Liver (tissue), 9 donors: ENCODE measurements around the gene EPM2A. TPM values are rescaled to one million over a fixed set of nuclear protein-coding genes. Genes with fewer than 3 reads are reported as not detected.

Experiments used
- DNase-seq: peaks from one replicate; pipeline ENCODE4 v3.0.0-alpha.2; 2017; ENCODE audit warnings: low spot score
- H3K27ac ChIP-seq, 2 donors: one replicate each; pipeline ENCODE4 v1.7.0; 2013; ENCODE audit warnings: inconsistent platforms in 2 of 2, low read length in 2 of 2, control low read depth in 1 of 2, low read depth in 1 of 2, mild to moderate bottlenecking in 1 of 2
- H3K27me3 ChIP-seq, 4 donors: one replicate each; pipeline versions ENCODE4 v1.6.1 to v1.7.0; 2013; ENCODE audit warnings: low read length in 3 of 4, inconsistent platforms in 1 of 4, mild to moderate bottlenecking in 1 of 4, moderate library complexity in 1 of 4; ENCODE audit not compliant: control insufficient read depth in 4 of 4, insufficient read depth in 4 of 4
- H3K36me3 ChIP-seq, 4 donors: one replicate each; pipeline versions ENCODE4 v1.6.1 to v1.7.0; 2013; ENCODE audit warnings: low read length in 3 of 4, mild to moderate bottlenecking in 3 of 4, low read depth in 1 of 4, moderate library complexity in 1 of 4; ENCODE audit not compliant: control insufficient read depth in 4 of 4, insufficient read depth in 3 of 4
- H3K4me1 ChIP-seq, 4 donors: one replicate each; pipeline versions ENCODE4 v1.6.1 to v1.7.0; 2013; ENCODE audit warnings: low read length in 3 of 4, mild to moderate bottlenecking in 3 of 4, moderate library complexity in 1 of 4; ENCODE audit not compliant: control insufficient read depth in 4 of 4, insufficient read depth in 4 of 4
- H3K4me3 ChIP-seq, 3 donors: one replicate each; pipeline versions ENCODE4 v1.6.1 to v1.7.0; 2013; ENCODE audit warnings: low read length in 3 of 3, control low read depth in 1 of 3, low read depth in 1 of 3, mild to moderate bottlenecking in 1 of 3
- H3K9ac ChIP-seq, 2 donors: one replicate each; pipeline ENCODE4 v1.7.0; 2013; ENCODE audit warnings: low read length in 2 of 2, mild to moderate bottlenecking in 2 of 2, moderate library complexity in 2 of 2, control low read depth in 1 of 2, low read depth in 1 of 2
- H3K9me3 ChIP-seq, 4 donors: one replicate each; pipeline versions ENCODE4 v1.6.1 to v1.7.0; 2013; ENCODE audit warnings: low read length in 3 of 4; ENCODE audit not compliant: control insufficient read depth in 4 of 4
- EGR1 ChIP-seq, 2 donors: IDR thresholded peaks; 2 replicates each; pipeline ENCODE4 v1.6.1; 2016 to 2018; ENCODE audit warnings: antibody characterized with exemption in 2 of 2, low read depth in 2 of 2
- FOXA1 ChIP-seq: IDR thresholded peaks from 2 replicates; pipeline ENCODE4 v1.6.1; 2016; ENCODE audit warnings: antibody characterized with exemption
- FOXA2 ChIP-seq: IDR thresholded peaks from 2 replicates; pipeline ENCODE4 v1.6.1; 2016; ENCODE audit warnings: antibody characterized with exemption
- GABPA ChIP-seq, 2 donors: IDR thresholded peaks in 1 of 2; conservative IDR thresholded peaks in 1 of 2; 2 replicates each; pipeline ENCODE4 v1.6.1; 2016; ENCODE audit warnings: antibody characterized with exemption in 2 of 2, mild to moderate bottlenecking in 1 of 2, moderate library complexity in 1 of 2
- HNF4A ChIP-seq, 2 donors: conservative IDR thresholded peaks; 2 replicates each; pipeline ENCODE4 v1.6.1; 2016; ENCODE audit warnings: antibody characterized with exemption in 2 of 2, mild to moderate bottlenecking in 2 of 2
- HNF4G ChIP-seq: IDR thresholded peaks from 2 replicates; pipeline ENCODE4 v1.6.1; 2016; ENCODE audit warnings: antibody characterized with exemption
- JUND ChIP-seq, 2 donors: IDR thresholded peaks; 2 replicates each; pipeline ENCODE4 v1.6.1; 2016; ENCODE audit warnings: antibody characterized with exemption in 2 of 2
- NR2F2 ChIP-seq: IDR thresholded peaks from 2 replicates; pipeline ENCODE4 v1.6.1; 2016; ENCODE audit warnings: antibody characterized with exemption
- RAD21 ChIP-seq, 2 donors: IDR thresholded peaks; 2 replicates each; pipeline ENCODE4 v1.6.1; 2016; ENCODE audit warnings: antibody characterized with exemption in 2 of 2, mild to moderate bottlenecking in 2 of 2
- RXRA ChIP-seq, 2 donors: IDR thresholded peaks; 2 replicates each; pipeline ENCODE4 v1.6.1; 2017 to 2018; ENCODE audit warnings: antibody characterized with exemption in 2 of 2, mild to moderate bottlenecking in 1 of 2
- SP1 ChIP-seq: IDR thresholded peaks from 2 replicates; pipeline ENCODE4 v1.6.1; 2018; ENCODE audit warnings: antibody characterized with exemption, mild to moderate bottlenecking
- TAF1 ChIP-seq: conservative IDR thresholded peaks from 2 replicates; pipeline ENCODE4 v1.6.1; 2016; ENCODE audit warnings: antibody characterized with exemption, mild to moderate bottlenecking
- YY1 ChIP-seq: IDR thresholded peaks from 2 replicates; pipeline ENCODE4 v1.6.1; 2016; ENCODE audit warnings: antibody characterized with exemption, mild to moderate bottlenecking
- WGBS: extraction: QIAGEN DNeasy Blood & Tissue Kit; methylation state at CpG from one replicate; pipeline ENCODE4 v1.1.7; 2013; 5-methylcytosine and 5-hydroxymethylcytosine counted together
- polyA plus RNA-seq, 2 donors: library from polyadenylated mRNA; stranded (reverse) in 1 of 2; unstranded in 1 of 2; fragments of 200-250 nt in 1 of 2; fragments of >200 nt in 1 of 2; fragmentation: Nextera tagmentation in 1 of 2; extraction: Ambion mirVana in 1 of 2; gene quantifications; one replicate each; pipeline versions ENCODE4 v1.2.1 to v1.2.3, GENCODE V29; 2013 to 2015
- total RNA-seq, 2 donors: library from RNA; depleted of rRNA; stranded (reverse); fragments of >200 nt; gene quantifications; one replicate each; pipeline ENCODE4 v1.2.3, GENCODE V29; 2014
- TF ChIP-seq, protein P1 (sequence below): IDR thresholded peaks from 2 replicates; pipeline ENCODE4 v1.6.1; 2016; ENCODE audit warnings: antibody characterized with exemption
- TF ChIP-seq, protein P2 (sequence below): IDR thresholded peaks from 2 replicates; pipeline ENCODE4 v1.6.1; 2016; ENCODE audit warnings: antibody characterized with exemption
- TF ChIP-seq, protein P3 (sequence below): IDR thresholded peaks from 2 replicates; pipeline ENCODE4 v1.6.1; 2016; ENCODE audit warnings: antibody characterized with exemption
- TF ChIP-seq, protein P4 (sequence below): IDR thresholded peaks from 2 replicates; pipeline ENCODE4 v1.6.1; 2016; ENCODE audit warnings: antibody characterized with exemption, mild to moderate bottlenecking
- TF ChIP-seq, protein P5 (sequence below): fragments of 150-350 bp; IDR thresholded peaks from 2 replicates; pipeline ENCODE4 v1.5.1; 2017; ENCODE audit warnings: improper control_type of control experiment, low read depth, low read length; ENCODE audit not compliant: missing input control
- donor health status: healthy.
- donor health status: healthy.
- donor health status: healthy.
- donor health status: healthy.
- donor health status: healthy.

EPM2A gene
- total and polyA plus RNA-seq, 4 donors: 3.7 to 13.0 (median 5.1) TPM

DNA sequence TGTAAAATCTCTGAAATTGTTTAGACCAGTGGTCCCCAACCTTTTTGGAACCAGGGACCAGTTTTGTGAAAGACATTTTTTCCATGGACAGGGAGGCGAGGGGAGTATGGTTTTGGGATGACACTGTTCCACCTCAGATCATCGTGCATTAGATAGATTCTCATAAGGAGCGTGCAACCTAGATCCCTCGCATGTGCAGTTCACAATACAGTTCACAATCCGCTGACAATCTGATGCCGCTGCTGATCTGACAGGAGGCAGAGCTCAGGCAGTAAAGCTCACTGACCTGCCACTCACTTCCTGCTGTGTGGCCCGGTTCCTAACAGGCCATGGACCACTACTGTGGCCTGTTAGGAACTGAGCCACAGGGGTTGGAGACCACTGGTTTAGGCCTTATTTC, 115.2 kb downstream of the EPM2A start:
- no peak overlapping the region for H3K27ac ChIP-seq
- H3K27me3 ChIP-seq: no peaks in the 10 kb centered on the region
- DNase-seq: no peak
- no peaks in the 10 kb centered on the region for H3K36me3 ChIP-seq
- H3K9me3 ChIP-seq: no peaks in the 10 kb centered on the region
- 93% methylated on average over 7 of the region's 7 CpGs for WGBS
- no peak for TF ChIP-seq SP1
- TF ChIP-seq NR2F2: no peak
- TF ChIP-seq YY1: no peak
- TF ChIP-seq JUND (IDR thresholded peaks at IDR 0.05): no peak
- TF ChIP-seq, protein P1, sequence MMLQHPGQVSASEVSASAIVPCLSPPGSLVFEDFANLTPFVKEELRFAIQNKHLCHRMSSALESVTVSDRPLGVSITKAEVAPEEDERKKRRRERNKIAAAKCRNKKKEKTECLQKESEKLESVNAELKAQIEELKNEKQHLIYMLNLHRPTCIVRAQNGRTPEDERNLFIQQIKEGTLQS: no peak
- TF ChIP-seq FOXA1: no peak
- H3K4me1 ChIP-seq: no peaks in the 10 kb centered on the region
- no peak overlapping the region for H3K9ac ChIP-seq
- no peak overlapping the region for H3K4me3 ChIP-seq

DNA sequence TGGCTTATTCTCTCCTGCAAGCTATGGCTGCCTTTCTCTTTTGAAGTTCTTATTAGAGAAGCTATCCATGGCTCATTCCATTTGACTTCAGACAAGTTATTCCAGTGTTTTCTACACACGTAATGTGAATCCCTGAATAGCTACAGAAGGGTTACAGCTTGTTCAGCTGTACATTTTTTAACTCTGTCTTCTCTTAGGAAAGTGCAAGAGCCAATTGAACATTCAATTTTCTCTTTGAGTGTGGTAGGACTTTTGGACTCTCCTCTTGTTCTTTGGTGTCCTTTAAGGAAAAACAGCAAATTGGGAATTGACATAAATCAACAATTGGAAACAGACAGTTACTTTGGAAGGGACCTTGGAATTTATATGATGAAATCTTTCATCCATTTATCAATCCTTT, 125.8 kb downstream of the EPM2A start:
- H3K27me3 ChIP-seq: no peaks in the 10 kb centered on the region
- 87% methylated on average over 1 of the region's 1 CpG for WGBS
- no peak overlapping the region for H3K9ac ChIP-seq
- H3K36me3 ChIP-seq: no peaks in the 10 kb centered on the region
- H3K9me3 ChIP-seq: no peaks in the 10 kb centered on the region
- TF ChIP-seq RAD21 (IDR thresholded peaks at IDR 0.05) (no peak), NR2F2 (no peak), GABPA (IDR thresholded peaks at IDR 0.05 in 1 of 2, conservative IDR thresholded peaks at IDR 0.05 in 1 of 2) (no peak), TAF1 (no peak), YY1 (no peak), FOXA1 (no peak), FOXA2 (no peak), SP1 (no peak), JUND (IDR thresholded peaks at IDR 0.05) (no peak), HNF4G (no peak), EGR1 (IDR thresholded peaks at IDR 0.05; ENCODE audit: low read depth in 2 of 2) (no peak), RXRA (IDR thresholded peaks at IDR 0.05) (no peak), HNF4A (conservative IDR thresholded peaks at IDR 0.05) (no peak)
- TF ChIP-seq, protein P2, sequence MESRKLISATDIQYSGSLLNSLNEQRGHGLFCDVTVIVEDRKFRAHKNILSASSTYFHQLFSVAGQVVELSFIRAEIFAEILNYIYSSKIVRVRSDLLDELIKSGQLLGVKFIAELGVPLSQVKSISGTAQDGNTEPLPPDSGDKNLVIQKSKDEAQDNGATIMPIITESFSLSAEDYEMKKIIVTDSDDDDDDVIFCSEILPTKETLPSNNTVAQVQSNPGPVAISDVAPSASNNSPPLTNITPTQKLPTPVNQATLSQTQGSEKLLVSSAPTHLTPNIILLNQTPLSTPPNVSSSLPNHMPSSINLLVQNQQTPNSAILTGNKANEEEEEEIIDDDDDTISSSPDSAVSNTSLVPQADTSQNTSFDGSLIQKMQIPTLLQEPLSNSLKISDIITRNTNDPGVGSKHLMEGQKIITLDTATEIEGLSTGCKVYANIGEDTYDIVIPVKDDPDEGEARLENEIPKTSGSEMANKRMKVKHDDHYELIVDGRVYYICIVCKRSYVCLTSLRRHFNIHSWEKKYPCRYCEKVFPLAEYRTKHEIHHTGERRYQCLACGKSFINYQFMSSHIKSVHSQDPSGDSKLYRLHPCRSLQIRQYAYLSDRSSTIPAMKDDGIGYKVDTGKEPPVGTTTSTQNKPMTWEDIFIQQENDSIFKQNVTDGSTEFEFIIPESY: no peak
- TF ChIP-seq, protein P3, sequence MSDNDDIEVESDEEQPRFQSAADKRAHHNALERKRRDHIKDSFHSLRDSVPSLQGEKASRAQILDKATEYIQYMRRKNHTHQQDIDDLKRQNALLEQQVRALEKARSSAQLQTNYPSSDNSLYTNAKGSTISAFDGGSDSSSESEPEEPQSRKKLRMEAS: no peak
- TF ChIP-seq, protein P4, sequence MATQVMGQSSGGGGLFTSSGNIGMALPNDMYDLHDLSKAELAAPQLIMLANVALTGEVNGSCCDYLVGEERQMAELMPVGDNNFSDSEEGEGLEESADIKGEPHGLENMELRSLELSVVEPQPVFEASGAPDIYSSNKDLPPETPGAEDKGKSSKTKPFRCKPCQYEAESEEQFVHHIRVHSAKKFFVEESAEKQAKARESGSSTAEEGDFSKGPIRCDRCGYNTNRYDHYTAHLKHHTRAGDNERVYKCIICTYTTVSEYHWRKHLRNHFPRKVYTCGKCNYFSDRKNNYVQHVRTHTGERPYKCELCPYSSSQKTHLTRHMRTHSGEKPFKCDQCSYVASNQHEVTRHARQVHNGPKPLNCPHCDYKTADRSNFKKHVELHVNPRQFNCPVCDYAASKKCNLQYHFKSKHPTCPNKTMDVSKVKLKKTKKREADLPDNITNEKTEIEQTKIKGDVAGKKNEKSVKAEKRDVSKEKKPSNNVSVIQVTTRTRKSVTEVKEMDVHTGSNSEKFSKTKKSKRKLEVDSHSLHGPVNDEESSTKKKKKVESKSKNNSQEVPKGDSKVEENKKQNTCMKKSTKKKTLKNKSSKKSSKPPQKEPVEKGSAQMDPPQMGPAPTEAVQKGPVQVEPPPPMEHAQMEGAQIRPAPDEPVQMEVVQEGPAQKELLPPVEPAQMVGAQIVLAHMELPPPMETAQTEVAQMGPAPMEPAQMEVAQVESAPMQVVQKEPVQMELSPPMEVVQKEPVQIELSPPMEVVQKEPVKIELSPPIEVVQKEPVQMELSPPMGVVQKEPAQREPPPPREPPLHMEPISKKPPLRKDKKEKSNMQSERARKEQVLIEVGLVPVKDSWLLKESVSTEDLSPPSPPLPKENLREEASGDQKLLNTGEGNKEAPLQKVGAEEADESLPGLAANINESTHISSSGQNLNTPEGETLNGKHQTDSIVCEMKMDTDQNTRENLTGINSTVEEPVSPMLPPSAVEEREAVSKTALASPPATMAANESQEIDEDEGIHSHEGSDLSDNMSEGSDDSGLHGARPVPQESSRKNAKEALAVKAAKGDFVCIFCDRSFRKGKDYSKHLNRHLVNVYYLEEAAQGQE: no peak
- TF ChIP-seq, protein P1: no peak
- TF ChIP-seq, protein P5, sequence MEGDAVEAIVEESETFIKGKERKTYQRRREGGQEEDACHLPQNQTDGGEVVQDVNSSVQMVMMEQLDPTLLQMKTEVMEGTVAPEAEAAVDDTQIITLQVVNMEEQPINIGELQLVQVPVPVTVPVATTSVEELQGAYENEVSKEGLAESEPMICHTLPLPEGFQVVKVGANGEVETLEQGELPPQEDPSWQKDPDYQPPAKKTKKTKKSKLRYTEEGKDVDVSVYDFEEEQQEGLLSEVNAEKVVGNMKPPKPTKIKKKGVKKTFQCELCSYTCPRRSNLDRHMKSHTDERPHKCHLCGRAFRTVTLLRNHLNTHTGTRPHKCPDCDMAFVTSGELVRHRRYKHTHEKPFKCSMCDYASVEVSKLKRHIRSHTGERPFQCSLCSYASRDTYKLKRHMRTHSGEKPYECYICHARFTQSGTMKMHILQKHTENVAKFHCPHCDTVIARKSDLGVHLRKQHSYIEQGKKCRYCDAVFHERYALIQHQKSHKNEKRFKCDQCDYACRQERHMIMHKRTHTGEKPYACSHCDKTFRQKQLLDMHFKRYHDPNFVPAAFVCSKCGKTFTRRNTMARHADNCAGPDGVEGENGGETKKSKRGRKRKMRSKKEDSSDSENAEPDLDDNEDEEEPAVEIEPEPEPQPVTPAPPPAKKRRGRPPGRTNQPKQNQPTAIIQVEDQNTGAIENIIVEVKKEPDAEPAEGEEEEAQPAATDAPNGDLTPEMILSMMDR: no peak
- no peak for DNase-seq
- no peak overlapping the region for H3K27ac ChIP-seq
- no peak overlapping the region for H3K4me3 ChIP-seq
- H3K4me1 ChIP-seq: no peaks in the 10 kb centered on the region
